ENCODE results near the gene LILRB4. TPM values are rescaled to one million over a fixed set of nuclear protein-coding genes. Genes with fewer than 3 reads are reported as not detected.
"Not testable (repeated sequence)": the region's sequence is repeated elsewhere in the genome, so short reads cannot be mapped to it uniquely, and the experiment has no call there.

The LILRB4 gene
- total RNA-seq, 2 donors from 2014 or later, result not detected

GRCh38 chr19:54708781-54709180, 46.0 kb downstream of the LILRB4 start:
- no peaks in the 10 kb centered on the region for H3K4me1 ChIP-seq (ENCODE audit: control insufficient read depth, insufficient read depth, low read length)
- H3K27ac ChIP-seq (ENCODE audit: low read depth, low read length), result no peak overlapping the region
- no peak for DNase-seq
- Mint-ChIP-seq H3K36me3 (ENCODE audit: low read depth) (no peaks in the 10 kb centered on the region), H3K27me3 (ENCODE audit: insufficient read depth) (no peaks in the 10 kb centered on the region), H3K9me3 (peaks cover 83% of the 10 kb centered on the region), H3K4me3 (no peak overlapping the region), H3K4me1 (no peaks in the 10 kb centered on the region), H3K27ac (no peak overlapping the region)
- peaks cover 28% of the 10 kb centered on the region for H3K9me3 ChIP-seq (ENCODE audit: control insufficient read depth, low read length)
- TF ChIP-seq CTCF (conservative IDR thresholded peaks at IDR 0.05), result no peak
- H3K4me3 ChIP-seq (ENCODE audit: low read length), result no peak overlapping the region
- H3K27me3 ChIP-seq (ENCODE audit: control insufficient read depth, insufficient read depth, low read length, poor library complexity, severe bottlenecking), result no peaks in the 10 kb centered on the region
- WGBS, 2 experiments (ENCODE audit: insufficient coverage in 1 of 2, insufficient read length in 1 of 2), result 67 to 79% methylated on average over 1 to 6 of the region's 7 CpGs
- no peak overlapping the region for H3K9ac ChIP-seq (ENCODE audit: extremely low read depth, low read length, poor library complexity, severe bottlenecking)
- H3K36me3 ChIP-seq (ENCODE audit: control insufficient read depth, insufficient read depth, low read length), result no peaks in the 10 kb centered on the region

- Mint-ChIP-seq H3K27ac (no peak overlapping the region), H3K4me1 (no peaks in the 10 kb centered on the region), H3K9me3 (peaks cover 82% of the 10 kb centered on the region), H3K4me3 (no peak overlapping the region), H3K27me3 (ENCODE audit: insufficient read depth) (no peaks in the 10 kb centered on the region), H3K36me3 (ENCODE audit: low read depth) (no peaks in the 10 kb centered on the region)
- no peak overlapping the region for H3K4me3 ChIP-seq (ENCODE audit: low read length)
- no peaks in the 10 kb centered on the region for H3K4me1 ChIP-seq (ENCODE audit: control insufficient read depth, insufficient read depth, low read length)
- no peak for DNase-seq
- no peak for TF ChIP-seq CTCF (conservative IDR thresholded peaks at IDR 0.05)
- H3K27ac ChIP-seq (ENCODE audit: low read depth, low read length), result no peak overlapping the region
- 65 to 72% methylated on average over 6 to 18 of the region's 18 CpGs for WGBS, 2 experiments (ENCODE audit: insufficient coverage in 1 of 2, insufficient read length in 1 of 2)
- no peak overlapping the region for H3K9ac ChIP-seq (ENCODE audit: extremely low read depth, low read length, poor library complexity, severe bottlenecking)
- H3K27me3 ChIP-seq (ENCODE audit: control insufficient read depth, insufficient read depth, low read length, poor library complexity, severe bottlenecking), result no peaks in the 10 kb centered on the region
- H3K9me3 ChIP-seq (ENCODE audit: control insufficient read depth, low read length), result peaks cover 22% of the 10 kb centered on the region
- H3K36me3 ChIP-seq (ENCODE audit: control insufficient read depth, insufficient read depth, low read length), result no peaks in the 10 kb centered on the region
Measured at GRCh38 chr19:54709212-54709948, 46.6 kb downstream of the LILRB4 start.

- H3K4me1 Mint-ChIP-seq; H3K27me3 ChIP-seq (ENCODE audit: control insufficient read depth, insufficient read depth, low read length, poor library complexity, severe bottlenecking); DNase-seq; H3K36me3 Mint-ChIP-seq (ENCODE audit: low read depth); H3K9ac ChIP-seq (ENCODE audit: extremely low read depth, low read length, poor library complexity, severe bottlenecking); H3K4me3 ChIP-seq (ENCODE audit: low read length); H3K27ac Mint-ChIP-seq; H3K27ac ChIP-seq (ENCODE audit: low read depth, low read length); H3K36me3 ChIP-seq (ENCODE audit: control insufficient read depth, insufficient read depth, low read length); H3K4me3 Mint-ChIP-seq; H3K27me3 Mint-ChIP-seq (ENCODE audit: insufficient read depth); H3K4me1 ChIP-seq (ENCODE audit: control insufficient read depth, insufficient read depth, low read length): not testable (repeated sequence)
- H3K9me3 Mint-ChIP-seq, result peaks cover 82% of the 10 kb centered on the region
- H3K9me3 ChIP-seq (ENCODE audit: control insufficient read depth, low read length), result peaks cover 21% of the 10 kb centered on the region
- 61 to 64% methylated on average over 3 to 12 of the region's 13 CpGs for WGBS, 2 experiments (ENCODE audit: insufficient coverage in 1 of 2, insufficient read length in 1 of 2)
Measured at GRCh38 chr19:54709956-54710355, 47.2 kb downstream of the LILRB4 start.

Small RNA genes lying within 50 kb of the gene (microRNA-seq; reads per million reads assigned to microRNA genes)
- not detected for gene MIR8061 (ENCODE audit: borderline microRNAs expressed)

Other genes starting within 250 kb of the LILRB4 start
- gene TTYH1, start 247.5 kb upstream of the LILRB4 start, total RNA-seq, result 1 to 10 TPM; 1.0 to 2.0 TPM
- 100 to 1,000 TPM; 139 to 171 TPM for gene LENG8, start 213.8 kb upstream of the LILRB4 start, total RNA-seq
- gene LENG9, start 199.2 kb upstream of the LILRB4 start, total RNA-seq, result 1 to 10 TPM; 2.5 to 3.5 TPM
- under 1 TPM in 1 of 2 donors, not detected in 1; 0.49 TPM for gene CDC42EP5, start 189.7 kb upstream of the LILRB4 start, total RNA-seq
- not detected for gene LAIR2, start 160.2 kb upstream of the LILRB4 start, total RNA-seq
- not detected for gene LILRA2, start 89.2 kb upstream of the LILRB4 start, total RNA-seq
- not detected for gene LILRA1, start 69.4 kb upstream of the LILRB4 start, total RNA-seq
- not detected for gene LILRB1, start 32.5 kb upstream of the LILRB4 start, total RNA-seq
- not detected for gene KIR3DL3, start 61.5 kb downstream of the LILRB4 start, total RNA-seq
- gene KIR2DL3, start 75.5 kb downstream of the LILRB4 start, total RNA-seq, result not detected
- gene KIR2DL1, start 106.8 kb downstream of the LILRB4 start, total RNA-seq, result not detected
- gene KIR2DL4, start 140.6 kb downstream of the LILRB4 start, total RNA-seq, result not detected
- gene KIR3DL1, start 153.5 kb downstream of the LILRB4 start, total RNA-seq, result not detected
- not detected for gene KIR2DS4, start 169.7 kb downstream of the LILRB4 start, total RNA-seq
- gene KIR3DL2, start 187.5 kb downstream of the LILRB4 start, total RNA-seq, result not detected
- not detected for gene FCAR, start 211.2 kb downstream of the LILRB4 start, total RNA-seq
- 10 to 100 TPM; 24.4 to 34.5 TPM for gene NCR1, start 243.2 kb downstream of the LILRB4 start, total RNA-seq

Data from endodermal cell (in vitro differentiated cells).